Mucosa of stomach (tissue), 1 donor: ENCODE results near the gene RNF212.
A peak's percentile ranks its signal among the peaks of the same experiment; 100 is the strongest.

Experiments
- H3K27me3 ChIP-seq: one replicate; pipeline ENCODE4 v1.7.0; 2013; ENCODE audit warnings: mild to moderate bottlenecking, low read length; ENCODE audit not compliant: control insufficient read depth, insufficient read depth
- H3K36me3 ChIP-seq: one replicate; pipeline ENCODE4 v1.7.0; 2013; ENCODE audit warnings: low read length; ENCODE audit not compliant: control insufficient read depth, insufficient read depth
- H3K4me1 ChIP-seq: one replicate; pipeline ENCODE4 v1.7.0; 2013; ENCODE audit warnings: mild to moderate bottlenecking, low read length; ENCODE audit not compliant: control insufficient read depth, insufficient read depth
- H3K4me3 ChIP-seq: one replicate; pipeline ENCODE4 v1.7.0; 2013; ENCODE audit warnings: low read length
- H3K9ac ChIP-seq: one replicate; pipeline ENCODE4 v1.7.0; 2013; ENCODE audit warnings: mild to moderate bottlenecking, low read length, moderate library complexity
- H3K9me3 ChIP-seq: one replicate; pipeline ENCODE4 v1.7.0; 2013; ENCODE audit warnings: mild to moderate bottlenecking, low read length, moderate library complexity; ENCODE audit not compliant: control insufficient read depth
- donor health status: Pancreatic carcinoma.

Gene RNF212

GRCh38 chr4:1041147-1041935 is 72.0 kb downstream of the RNF212 start:
- Histone ChIP-seq H3K9ac (no peak overlapping the region), H3K27me3 (peaks cover 45% of the 10 kb centered on the region), H3K36me3 (no peaks in the 10 kb centered on the region)

DNA sequence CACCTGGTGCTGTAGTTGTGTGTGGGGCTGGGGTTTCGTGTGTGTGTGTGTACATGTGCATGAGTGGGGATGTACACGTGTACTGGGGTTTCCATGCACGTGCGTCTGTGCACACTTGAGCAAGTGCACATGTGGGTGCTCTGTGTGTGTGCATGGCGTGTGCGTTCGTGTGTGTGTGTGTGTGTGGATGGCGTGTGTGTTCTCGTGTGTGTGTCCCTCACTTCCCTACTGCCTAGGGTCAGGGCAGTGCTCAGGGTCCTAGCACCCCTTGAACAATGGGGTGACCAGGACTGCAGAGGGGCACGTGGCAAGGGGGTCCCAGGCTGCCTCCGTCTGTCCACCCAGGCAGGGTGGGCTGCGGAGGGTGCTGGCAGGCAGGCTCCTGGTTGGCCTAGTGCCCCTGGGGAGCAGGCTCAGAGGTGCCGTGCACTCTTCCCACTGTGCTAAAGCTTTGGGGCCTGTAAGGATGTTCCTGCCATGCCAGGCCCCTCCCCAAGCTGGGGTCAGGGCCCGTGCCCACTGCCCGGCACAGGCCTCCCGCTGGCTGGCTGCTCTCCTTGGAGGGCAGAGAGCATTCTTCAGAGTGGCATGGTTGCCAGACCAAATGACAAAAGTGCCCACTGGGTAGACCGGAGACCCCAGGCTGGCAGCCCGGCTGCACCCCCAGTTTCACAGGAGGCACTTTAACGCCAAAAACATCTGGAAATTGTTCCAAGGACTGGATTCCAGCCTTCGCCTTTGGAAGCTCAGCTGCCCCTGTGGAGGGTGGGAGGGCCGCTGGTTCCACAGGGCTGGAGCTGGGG is 72.8 kb downstream of the RNF212 start:
- Histone ChIP-seq H3K9ac (no peak overlapping the region), H3K27me3 (peaks cover 43% of the 10 kb centered on the region), H3K9me3 (no peaks in the 10 kb centered on the region), H3K4me3 (no peak overlapping the region), H3K36me3 (no peaks in the 10 kb centered on the region), H3K4me1 (peaks cover 67% of the 10 kb centered on the region)

More at GRCh38 chr4:1041147-1041935, 72.0 kb downstream of the RNF212 start:
- no peak overlapping the region for H3K4me3 ChIP-seq
- H3K4me1 ChIP-seq: peaks cover 63% of the 10 kb centered on the region
- no peaks in the 10 kb centered on the region for H3K9me3 ChIP-seq

DNA sequence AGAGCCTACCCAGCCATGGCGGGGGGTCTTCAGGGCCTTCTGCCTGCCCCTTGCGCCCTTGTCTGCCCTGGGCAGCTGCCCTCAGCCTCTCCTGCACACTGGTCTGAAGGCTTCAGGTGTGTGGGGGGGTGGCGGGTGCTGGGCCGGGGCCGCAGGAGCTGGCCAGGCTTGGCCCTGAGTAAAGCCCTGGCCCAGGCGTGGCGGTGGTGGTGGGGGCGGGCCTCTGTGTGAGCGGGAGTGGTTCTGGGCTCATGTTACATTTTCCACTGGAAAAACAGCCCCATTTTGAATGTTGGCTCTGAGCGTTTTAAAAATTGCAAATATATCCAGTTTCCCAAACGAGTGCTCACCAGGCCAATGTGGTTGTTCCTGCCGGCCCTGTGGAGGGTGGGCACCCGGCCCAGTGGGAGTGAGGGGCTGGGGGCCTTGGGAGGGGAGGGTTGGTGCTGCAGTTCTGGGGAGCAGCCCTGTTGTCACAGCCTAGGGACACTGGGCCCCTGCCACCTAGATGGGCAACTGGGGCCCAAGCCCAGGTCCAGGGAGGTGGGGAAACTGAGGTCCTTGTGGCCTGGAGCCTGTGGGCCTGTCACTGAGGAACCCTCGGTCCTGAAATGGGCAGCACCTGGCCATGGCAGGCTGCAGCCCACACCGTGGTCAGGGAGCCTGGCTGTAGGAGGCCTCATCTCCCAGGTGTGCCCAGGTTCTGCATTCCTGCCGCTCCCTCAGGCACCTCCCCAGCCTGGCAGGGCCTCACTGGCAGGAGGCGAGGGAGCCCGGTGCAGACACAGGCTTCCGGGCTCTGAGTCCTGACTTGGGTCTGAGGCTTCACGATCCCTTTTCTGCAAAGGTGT is 73.6 kb downstream of the RNF212 start:
- peak overlapping the region; percentile 56 for H3K9ac ChIP-seq
- H3K27me3 ChIP-seq: peaks cover 35% of the 10 kb centered on the region
- H3K36me3 ChIP-seq: no peaks in the 10 kb centered on the region
- no peaks in the 10 kb centered on the region for H3K9me3 ChIP-seq
- H3K4me3 ChIP-seq: no peak overlapping the region
- H3K4me1 ChIP-seq: peaks cover 65% of the 10 kb centered on the region

DNA sequence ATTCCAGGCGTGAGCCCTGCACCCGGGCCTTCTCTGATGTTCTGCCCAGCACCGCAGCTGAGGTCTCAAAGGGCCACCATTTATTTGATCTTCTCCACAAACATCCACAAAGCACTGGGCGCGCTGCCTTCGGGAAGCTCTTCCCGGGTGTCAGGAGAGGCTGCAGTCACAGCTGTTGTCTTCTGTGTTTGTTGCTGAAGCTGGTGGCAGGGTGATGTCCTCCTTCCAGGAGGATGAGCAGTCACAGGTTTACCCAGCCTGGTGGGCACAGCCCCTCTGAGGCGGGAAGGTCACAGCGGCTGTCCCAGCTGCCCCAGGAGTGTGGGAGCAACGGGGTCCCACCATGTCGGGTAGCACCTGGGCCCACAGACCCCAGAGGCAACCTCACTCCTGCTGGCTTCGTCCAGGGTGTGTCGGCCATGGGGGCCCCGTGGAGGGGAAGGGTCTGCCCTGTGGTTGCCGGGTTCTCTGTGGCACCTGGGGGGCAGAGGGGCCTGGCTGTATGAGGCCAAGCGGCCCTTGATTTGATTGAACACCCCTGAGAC is 74.3 kb downstream of the RNF212 start:
- H3K27me3 ChIP-seq: peaks cover 34% of the 10 kb centered on the region
- no peaks in the 10 kb centered on the region for H3K36me3 ChIP-seq
- peaks cover 64% of the 10 kb centered on the region for H3K4me1 ChIP-seq
- no peak overlapping the region for H3K9ac ChIP-seq
- H3K4me3 ChIP-seq: no peak overlapping the region
- no peaks in the 10 kb centered on the region for H3K9me3 ChIP-seq

GRCh38 chr4:1036976-1037810 is 76.2 kb downstream of the RNF212 start:
- Histone ChIP-seq H3K27me3 (peaks cover 43% of the 10 kb centered on the region), H3K36me3 (no peaks in the 10 kb centered on the region), H3K9ac (no peak overlapping the region), H3K4me3 (no peak overlapping the region), H3K9me3 (no peaks in the 10 kb centered on the region), H3K4me1 (peaks cover 61% of the 10 kb centered on the region)

- no peaks in the 10 kb centered on the region for H3K36me3 ChIP-seq
- H3K4me3 ChIP-seq: no peak overlapping the region
- peaks cover 50% of the 10 kb centered on the region for H3K4me1 ChIP-seq
- H3K9me3 ChIP-seq: no peaks in the 10 kb centered on the region
- H3K27me3 ChIP-seq: peaks cover 47% of the 10 kb centered on the region
- no peak overlapping the region for H3K9ac ChIP-seq
These were observed 77.3 kb downstream of the RNF212 start for GRCh38 chr4:1036095-1036494.

DNA sequence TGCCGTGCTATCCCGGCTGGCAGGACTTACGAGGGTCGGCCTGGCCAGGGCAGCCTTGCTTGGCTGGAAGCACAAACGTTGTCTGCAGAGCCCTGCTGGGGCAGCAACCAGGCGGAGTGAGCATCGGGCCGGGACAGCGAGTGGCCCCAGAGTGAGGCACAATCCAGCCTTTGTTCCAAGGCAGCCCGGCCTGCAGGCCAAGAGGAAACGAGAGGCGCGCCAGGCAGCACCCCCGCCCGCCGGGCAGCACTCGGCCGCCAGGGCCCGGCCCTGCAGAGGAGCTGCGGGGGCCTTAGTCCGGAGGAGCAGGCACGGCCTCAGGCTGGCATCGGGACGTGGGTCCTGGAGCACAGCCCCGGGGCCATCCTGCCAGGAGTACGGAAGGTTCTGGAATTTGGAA is 77.9 kb downstream of the RNF212 start:
- Histone ChIP-seq H3K27me3 (peaks cover 47% of the 10 kb centered on the region), H3K9me3 (no peaks in the 10 kb centered on the region), H3K9ac (no peak overlapping the region), H3K4me3 (no peak overlapping the region), H3K36me3 (no peaks in the 10 kb centered on the region), H3K4me1 (peaks cover 50% of the 10 kb centered on the region)

- peaks cover 55% of the 10 kb centered on the region for H3K27me3 ChIP-seq
- no peak overlapping the region for H3K4me3 ChIP-seq
These were observed 79.4 kb downstream of the RNF212 start for GRCh38 chr4:1033840-1034551.

DNA sequence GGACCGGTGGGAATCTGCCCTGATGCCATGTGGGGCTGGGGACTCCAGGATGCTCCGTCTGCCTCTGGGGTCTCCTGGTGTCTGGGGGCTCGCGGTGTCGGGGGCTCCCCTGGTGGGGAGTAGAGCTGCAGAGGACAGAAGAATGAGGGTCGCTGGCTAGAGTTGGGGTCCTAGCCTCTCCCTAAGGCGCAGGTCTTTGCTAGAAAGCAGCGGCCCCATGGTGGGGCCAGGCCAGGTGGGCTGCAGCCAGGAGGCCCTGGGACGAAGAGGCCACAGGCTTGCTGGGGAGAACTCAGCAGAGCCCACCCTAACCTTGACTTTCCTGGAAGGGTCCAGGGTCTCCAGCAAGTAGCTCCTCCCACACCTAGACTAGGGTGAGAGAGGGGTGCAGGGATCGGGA is 80.5 kb downstream of the RNF212 start:
- Histone ChIP-seq H3K4me3 (no peak overlapping the region), H3K4me1 (peaks cover 49% of the 10 kb centered on the region), H3K9ac (no peak overlapping the region), H3K9me3 (no peaks in the 10 kb centered on the region), H3K27me3 (peaks cover 64% of the 10 kb centered on the region), H3K36me3 (no peaks in the 10 kb centered on the region)

More at GRCh38 chr4:1033840-1034551, 79.4 kb downstream of the RNF212 start:
- no peaks in the 10 kb centered on the region for H3K36me3 ChIP-seq
- H3K9ac ChIP-seq: peak overlapping the region; percentile 22
- peaks cover 50% of the 10 kb centered on the region for H3K4me1 ChIP-seq
- no peaks in the 10 kb centered on the region for H3K9me3 ChIP-seq

DNA sequence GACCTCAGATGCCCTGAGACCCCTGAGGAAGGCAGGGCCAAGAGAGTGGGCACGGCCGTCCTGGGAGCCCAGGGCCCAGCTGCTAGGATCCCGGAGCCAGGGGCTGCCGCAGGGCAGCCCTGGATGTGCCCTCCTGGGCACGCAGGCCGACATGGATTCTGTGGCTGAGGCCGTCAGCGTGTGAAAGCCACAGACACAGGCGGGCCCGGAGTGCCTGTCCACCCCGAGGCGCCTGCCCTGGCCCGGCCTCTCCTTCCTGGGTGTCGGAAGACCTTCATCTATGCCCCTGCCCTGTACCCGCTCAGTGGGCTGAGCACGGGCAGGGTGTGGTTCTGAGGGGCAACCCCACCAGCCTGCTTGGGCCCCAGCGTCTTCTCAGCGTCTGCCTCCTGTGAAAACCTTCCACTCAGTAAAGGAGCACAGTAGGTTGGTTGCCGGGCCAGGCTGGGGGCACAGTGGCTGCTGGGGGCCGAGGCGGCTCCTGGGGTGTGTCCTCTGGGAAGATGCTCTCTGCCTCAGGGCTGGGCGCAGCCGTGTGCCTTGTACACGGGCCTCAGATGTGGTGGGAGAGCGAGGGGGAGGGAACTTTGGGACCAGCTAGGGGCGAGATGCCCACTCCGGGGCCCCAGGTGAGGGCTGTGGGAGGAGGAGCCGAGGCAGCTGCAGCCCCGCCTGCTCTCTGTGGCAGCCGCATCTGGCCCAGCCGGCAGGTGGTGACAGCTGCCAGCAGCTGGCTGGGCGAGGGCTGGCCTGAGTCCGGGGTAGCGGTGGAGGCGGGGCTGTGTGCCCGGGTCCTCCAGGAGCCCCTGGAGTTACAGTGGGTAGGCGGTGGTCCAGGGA is 81.2 kb downstream of the RNF212 start:
- Histone ChIP-seq H3K9me3 (no peaks in the 10 kb centered on the region), H3K36me3 (no peaks in the 10 kb centered on the region), H3K4me3 (no peak overlapping the region), H3K27me3 (peaks cover 67% of the 10 kb centered on the region), H3K9ac (no peak overlapping the region), H3K4me1 (peaks cover 49% of the 10 kb centered on the region)
